Spleen (tissue), 11 donors: Measurements from ENCODE around the gene CA11. TPM values are rescaled to one million over a fixed set of nuclear protein-coding genes. Genes with fewer than 3 reads are reported as not detected.

Experiments used
- DNase-seq: peaks from one replicate; pipeline ENCODE4 v3.0.0-alpha.2; 2020
- H3K27ac ChIP-seq, 8 donors: fragments of 200-600 bp; sonication (generic) in 7 of 8; 1 replicate in 4 of 8; 2 replicates in 4 of 8; pipeline versions ENCODE4 v1.5.0 to v1.8.0; 2016 to 2021; ENCODE audit warnings: inconsistent platforms in 4 of 8, mild to moderate bottlenecking in 4 of 8, moderate library complexity in 1 of 8
- H3K27me3 ChIP-seq, 7 donors: fragments of 200-600 bp; sonication (generic) in 6 of 7; replicated peaks in 1 of 7; 1 replicate in 4 of 7; 2 replicates in 3 of 7; pipeline versions ENCODE4 v1.5.0 to v1.8.0; 2016 to 2021; ENCODE audit warnings: inconsistent platforms in 3 of 7, mild to moderate bottlenecking in 1 of 7
- H3K36me3 ChIP-seq, 6 donors: fragments of 200-600 bp; sonication (generic) in 5 of 6; 1 replicate in 4 of 6; 2 replicates in 2 of 6; pipeline versions ENCODE4 v1.5.0 to v1.8.0; 2016 to 2021; ENCODE audit warnings: inconsistent platforms in 2 of 6
- H3K4me1 ChIP-seq, 6 donors: fragments of 200-600 bp; sonication (generic) in 5 of 6; 1 replicate in 3 of 6; 2 replicates in 3 of 6; pipeline versions ENCODE4 v1.5.0 to v1.8.0; 2016 to 2021; ENCODE audit warnings: inconsistent platforms in 3 of 6
- H3K4me3 ChIP-seq, 8 donors: fragments of 200-600 bp; sonication (generic) in 7 of 8; 1 replicate in 4 of 8; 2 replicates in 4 of 8; pipeline versions ENCODE4 v1.5.0 to v1.8.0; 2016 to 2021; ENCODE audit warnings: inconsistent platforms in 4 of 8, mild to moderate bottlenecking in 4 of 8, moderate library complexity in 2 of 8
- H3K9me3 ChIP-seq, 8 donors: fragments of 200-600 bp; sonication (generic) in 7 of 8; 1 replicate in 4 of 8; 2 replicates in 4 of 8; pipeline versions ENCODE4 v1.5.0 to v1.8.0; 2016 to 2021; ENCODE audit warnings: inconsistent platforms in 4 of 8
- CTCF ChIP-seq, 11 experiments: fragments of 200-600 bp in 7 of 11; fragments of 450-650 bp in 4 of 11; sonication (generic) in 4 of 11; IDR thresholded peaks in 8 of 11; conservative IDR thresholded peaks in 3 of 11; 1 replicate in 7 of 11; 2 replicates in 4 of 11; pipeline versions ENCODE4 v1.4.0 to v1.8.0; 2016 to 2021; ENCODE audit warnings: antibody characterized with exemption in 11 of 11, inconsistent platforms in 4 of 11, mild to moderate bottlenecking in 1 of 11
- POLR2A ChIP-seq, 3 donors: fragments of 450-650 bp; IDR thresholded peaks; one replicate each; pipeline ENCODE4 v1.5.1; 2017; ENCODE audit warnings: antibody characterized with exemption in 3 of 3, mild to moderate bottlenecking in 1 of 3
- POLR2AphosphoS5 ChIP-seq, 3 donors: sonication (generic); formaldehyde crosslinking; IDR thresholded peaks; one replicate each; pipeline ENCODE4 v1.5.1; 2017; ENCODE audit warnings: antibody characterized with exemption in 3 of 3
- WGBS, 5 donors: extraction: QIAGEN DNeasy Blood & Tissue Kit in 3 of 5; methylation state at CpG; one replicate each; pipeline versions ENCODE4 v1.1.5 to v1.1.7; 2013 to 2018; 5-methylcytosine and 5-hydroxymethylcytosine counted together
- intact Hi-C: fragments of 100-400 bp; cut with DNase I; formaldehyde crosslinking; loops from one replicate; pipeline ENCODE4 v1.15.0; 2023; ENCODE audit warnings: low total_unique reads
- polyA plus RNA-seq, 3 donors: library from polyadenylated mRNA; stranded (reverse); fragments of 200-250 nt; gene quantifications; one replicate each; pipeline ENCODE4 v1.2.1, GENCODE V29; 2013
- total RNA-seq, 7 donors: library from RNA; depleted of rRNA in 3 of 7; stranded (reverse); fragments of >200 nt in 3 of 7; fragmentation: NEBNext Ultra II Directional in 4 of 7; extraction: Animal tissue kit (Norgen Biotek cat#: 25700) in 4 of 7; gene quantifications; one replicate each; pipeline versions ENCODE4 v1.1.0 to v1.2.1, GENCODE V29; 2016 to 2021
- donor health status: healthy with polysubstance abuse.
- donor health status: DM: no; HTN: no; CAD: no; lungs with moderate emphysema.
- donor health status: DM: no; HTN: no; CAD: no.
- donor health status: Bipolar disorder and iron deficiency.
- donor health status: healthy.
- donor health status: DM: no; HTN: no; CAD: no.
- donor health status: DM: yes; HTN: yes; CAD: no.

The CA11 gene
- total and polyA plus RNA-seq, 10 donors, result 1.9 to 14.5 (median 7.8) TPM

DNA sequence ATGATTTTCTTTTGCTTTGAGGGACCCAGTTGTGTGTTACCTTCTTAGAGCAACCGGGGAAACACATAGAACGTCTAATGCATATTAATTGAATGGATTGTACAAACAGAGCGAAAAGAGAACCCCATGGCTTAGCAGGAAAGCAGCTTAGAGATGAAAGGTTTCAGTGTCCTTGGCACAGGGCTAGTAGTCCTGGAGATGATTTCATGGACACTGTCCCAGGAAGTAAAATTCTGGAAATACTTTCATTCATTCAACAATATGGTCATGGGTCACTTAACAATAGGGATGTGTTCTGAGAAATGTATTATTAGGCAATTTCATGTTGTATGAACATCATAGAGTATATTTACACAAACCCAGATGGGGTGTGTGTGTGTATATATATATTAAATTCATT, 40.1 kb upstream of the CA11 start:
- TF ChIP-seq POLR2AphosphoS5 (IDR thresholded peaks at IDR 0.05), result no peak
- TF ChIP-seq CTCF (IDR thresholded peaks at IDR 0.05 in 8 of 11, conservative IDR thresholded peaks at IDR 0.05 in 3 of 11), result no peak
- no peak for TF ChIP-seq POLR2A (IDR thresholded peaks at IDR 0.05)
- 83 to 94% (median 85%) methylated on average over 3 of the region's 3 CpGs for whole genome bisulfite sequencing, 5 donors
- Histone ChIP-seq H3K36me3 (no peaks in the 10 kb centered on the region), H3K4me1 (peaks cover 0 to 8% (median 0%) of the 10 kb centered on the region in 6 donors), H3K4me3 (no peak overlapping the region), H3K27me3 (no peaks in the 10 kb centered on the region), H3K9me3 (no peaks in the 10 kb centered on the region), H3K27ac (no peak overlapping the region)
- DNase-seq, result no peak
- intact Hi-C loops, result no loop called here

GRCh38 chr19:48685583-48685982, 39.6 kb upstream of the CA11 start:
- intact Hi-C loops, result no loop called here
- 86 to 93% (median 90%) methylated on average over 9 of the region's 9 CpGs for WGBS, 5 donors
- TF ChIP-seq CTCF (IDR thresholded peaks at IDR 0.05 in 8 of 11, conservative IDR thresholded peaks at IDR 0.05 in 3 of 11), result no peak
- no peak for TF ChIP-seq POLR2AphosphoS5 (IDR thresholded peaks at IDR 0.05)
- no peak for TF ChIP-seq POLR2A (IDR thresholded peaks at IDR 0.05)

GRCh38 chr19:48683349-48683748, 37.4 kb upstream of the CA11 start:
- Histone ChIP-seq H3K36me3 (no peaks in the 10 kb centered on the region), H3K4me1 (peaks cover 0 to 8% (median 0%) of the 10 kb centered on the region in 6 donors), H3K4me3 (peak overlapping the region in 2 of 8 donors; percentile 19 to 42), H3K27me3 (no peaks in the 10 kb centered on the region), H3K9me3 (no peaks in the 10 kb centered on the region), H3K27ac (peak overlapping the region in 3 of 8 donors; percentile 18 to 32 (median 21))
- TF ChIP-seq POLR2A (IDR thresholded peaks at IDR 0.05), result no peak
- TF ChIP-seq POLR2AphosphoS5 (IDR thresholded peaks at IDR 0.05), result peak in 2 of 3 donors; percentile 32 to 35
- TF ChIP-seq CTCF (IDR thresholded peaks at IDR 0.05 in 8 of 11, conservative IDR thresholded peaks at IDR 0.05 in 3 of 11), result no peak
- no peak for DNase-seq
- intact Hi-C loops, result no loop called here
- WGBS, 5 donors, result 43 to 78% (median 59%) methylated on average over 11 of the region's 11 CpGs

More at GRCh38 chr19:48685583-48685982, 39.6 kb upstream of the CA11 start:
- DNase-seq, result no peak
- Histone ChIP-seq H3K27ac (no peak overlapping the region), H3K9me3 (no peaks in the 10 kb centered on the region), H3K36me3 (no peaks in the 10 kb centered on the region), H3K4me3 (no peak overlapping the region), H3K27me3 (no peaks in the 10 kb centered on the region), H3K4me1 (peaks cover 0 to 8% (median 0%) of the 10 kb centered on the region in 6 donors)

DNA sequence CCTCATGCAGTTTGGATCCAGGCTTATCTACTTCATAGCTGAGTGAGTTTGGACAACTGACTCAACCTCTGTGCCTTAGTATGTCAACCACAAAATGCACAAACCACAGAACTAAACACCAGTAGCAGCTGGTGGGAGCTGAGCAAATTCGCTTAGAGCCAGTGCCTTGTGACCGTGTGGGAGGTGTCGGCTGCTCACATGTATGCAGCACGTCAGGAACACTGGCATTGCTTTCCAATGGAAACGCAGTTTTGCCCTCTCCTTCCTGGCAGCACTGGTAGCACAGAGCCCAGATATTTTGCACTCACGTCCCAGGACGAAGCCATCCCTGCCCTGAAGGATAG, 35.1 kb upstream of the CA11 start:
- H3K4me3 ChIP-seq, result no peak overlapping the region
- DNase-seq, result no peak
- H3K4me1 ChIP-seq, result peaks cover 0 to under 1% (median 0%) of the 10 kb centered on the region in 6 donors
- H3K9me3 ChIP-seq, result no peaks in the 10 kb centered on the region
- no peak overlapping the region for H3K27ac ChIP-seq
- intact Hi-C loops, result no loop called here
- H3K27me3 ChIP-seq, result no peaks in the 10 kb centered on the region
- 58 to 71% (median 69%) methylated on average over 6 to 7 of the region's 7 CpGs for WGBS, 5 donors
- TF ChIP-seq CTCF (IDR thresholded peaks at IDR 0.05 in 8 of 11, conservative IDR thresholded peaks at IDR 0.05 in 3 of 11) (no peak), POLR2A (IDR thresholded peaks at IDR 0.05) (no peak), POLR2AphosphoS5 (IDR thresholded peaks at IDR 0.05) (no peak)
- no peaks in the 10 kb centered on the region for H3K36me3 ChIP-seq
